DND-41 (cell line): ENCODE measurements around the gene IQCE.

Experiments used
- CTCF ChIP-seq: IDR thresholded peaks from 2 replicates; pipeline ENCODE4 v1.5.1; 2012; ENCODE audit warnings: borderline replicate concordance, low read length, moderate library complexity, mild to moderate bottlenecking; ENCODE audit not compliant: poor library complexity, severe bottlenecking; ENCODE audit errors: extremely low read depth
- EZH2 ChIP-seq: IDR thresholded peaks from 3 replicates; pipeline ENCODE4 v1.6.1; 2012; ENCODE audit warnings: borderline replicate concordance, low read depth, mild to moderate bottlenecking, moderate library complexity, low read length, inconsistent platforms; ENCODE audit not compliant: severe bottlenecking

- TF ChIP-seq CTCF (no peak), EZH2 (no peak)
Observed at GRCh38 chr7:2587134-2587533, 28.4 kb downstream of the IQCE start.
